ENCODE data around the gene GRM4. TPM values are rescaled to one million over a fixed set of nuclear protein-coding genes. Genes with fewer than 3 reads are reported as not detected.

GRM4 gene
- total RNA-seq, 1 donor from 2014 or later, result 1.2 TPM

GRCh38 chr6:34129753-34130152 is 16.1 kb downstream of the GRM4 start:
- DNase-seq (ENCODE audit: low spot score), result no peak
- Histone ChIP-seq H3K4me2 (no peak overlapping the region), H3K79me2 (ENCODE audit: low read depth) (no peaks in the 10 kb centered on the region), H3F3A (ENCODE audit: low read depth) (peaks cover 16% of the 10 kb centered on the region), H3K27me3 (no peaks in the 10 kb centered on the region), H3K9me3 (ENCODE audit: low read depth) (no peaks in the 10 kb centered on the region), H2AFZ (replicated peaks) (no peak overlapping the region), H3K4me3 (no peak overlapping the region), H4K20me1 (ENCODE audit: low read depth) (peaks cover 28% of the 10 kb centered on the region), H3K4me1 (peaks cover 9% of the 10 kb centered on the region), H3K9ac (no peak overlapping the region), H3K27ac (no peak overlapping the region), H3K36me3 (no peaks in the 10 kb centered on the region)
- Mint-ChIP-seq H3K36me3 (no peaks in the 10 kb centered on the region), H3K27ac (no peak overlapping the region), H3K27me3 (ENCODE audit: insufficient read depth, low read depth) (peaks cover 24% of the 10 kb centered on the region), H3K4me3 (no peak overlapping the region), H3K4me1 (peaks cover 15% of the 10 kb centered on the region), H3K9me3 (no peaks in the 10 kb centered on the region)
- TF ChIP-seq EZH2phosphoT487 (IDR thresholded peaks at IDR 0.05), result no peak
- no peak for TF ChIP-seq EZH2 (IDR thresholded peaks at IDR 0.05)
- TF ChIP-seq CTCF (IDR thresholded peaks at IDR 0.05), result no peak

GRCh38 chr6:34128045-34128444 is 17.8 kb downstream of the GRM4 start:
- Histone ChIP-seq H3F3A (ENCODE audit: low read depth) (peaks cover 16% of the 10 kb centered on the region), H3K9me3 (ENCODE audit: low read depth) (no peaks in the 10 kb centered on the region), H3K9ac (no peak overlapping the region), H3K79me2 (ENCODE audit: low read depth) (no peaks in the 10 kb centered on the region), H4K20me1 (ENCODE audit: low read depth) (peaks cover 22% of the 10 kb centered on the region), H3K4me1 (peaks cover 9% of the 10 kb centered on the region), H3K36me3 (no peaks in the 10 kb centered on the region), H3K4me3 (no peak overlapping the region), H2AFZ (replicated peaks) (no peak overlapping the region), H3K27me3 (no peaks in the 10 kb centered on the region), H3K4me2 (no peak overlapping the region), H3K27ac (no peak overlapping the region)
- DNase-seq (ENCODE audit: low spot score), result no peak
- TF ChIP-seq CTCF (IDR thresholded peaks at IDR 0.05), result no peak
- no peak for TF ChIP-seq EZH2 (IDR thresholded peaks at IDR 0.05)
- TF ChIP-seq EZH2phosphoT487 (IDR thresholded peaks at IDR 0.05), result no peak
- Mint-ChIP-seq H3K27ac (no peak overlapping the region), H3K4me1 (peaks cover 15% of the 10 kb centered on the region), H3K4me3 (no peak overlapping the region), H3K27me3 (ENCODE audit: insufficient read depth, low read depth) (peaks cover 24% of the 10 kb centered on the region), H3K36me3 (no peaks in the 10 kb centered on the region), H3K9me3 (no peaks in the 10 kb centered on the region)

- TF ChIP-seq CTCF (IDR thresholded peaks at IDR 0.05) (no peak), EZH2 (IDR thresholded peaks at IDR 0.05) (no peak), EZH2phosphoT487 (IDR thresholded peaks at IDR 0.05) (no peak)
- Histone ChIP-seq H3K4me2 (no peak overlapping the region), H2AFZ (replicated peaks) (no peak overlapping the region), H3F3A (ENCODE audit: low read depth) (peaks cover 6% of the 10 kb centered on the region), H3K27ac (no peak overlapping the region), H3K9ac (no peak overlapping the region), H3K4me3 (no peak overlapping the region), H3K9me3 (ENCODE audit: low read depth) (no peaks in the 10 kb centered on the region), H3K79me2 (ENCODE audit: low read depth) (no peaks in the 10 kb centered on the region), H4K20me1 (ENCODE audit: low read depth) (peaks cover 6% of the 10 kb centered on the region), H3K36me3 (no peaks in the 10 kb centered on the region), H3K4me1 (no peaks in the 10 kb centered on the region), H3K27me3 (no peaks in the 10 kb centered on the region)
- no peaks in the 10 kb centered on the region for H3K36me3 Mint-ChIP-seq
- H3K27me3 Mint-ChIP-seq (ENCODE audit: insufficient read depth, low read depth), result peaks cover 13% of the 10 kb centered on the region
- no peak for DNase-seq (ENCODE audit: low spot score)
- peaks cover 6% of the 10 kb centered on the region for H3K4me1 Mint-ChIP-seq
- no peak overlapping the region for H3K4me3 Mint-ChIP-seq
- no peak overlapping the region for H3K27ac Mint-ChIP-seq
- no peaks in the 10 kb centered on the region for H3K9me3 Mint-ChIP-seq
Measured at GRCh38 chr6:34126419-34126818, 19.5 kb downstream of the GRM4 start.
